AG09319 (cell line): ENCODE results near the gene SCAMP2.

Experiments used
- DNase-seq: peaks from one replicate; pipeline ENCODE4 v3.0.0-alpha.2; 2010; ENCODE audit warnings: low read depth; ENCODE audit errors: extremely low read depth
- CTCF ChIP-seq: IDR thresholded peaks from 2 replicates; pipeline ENCODE4 v1.5.1; 2011; ENCODE audit warnings: low read depth, mild to moderate bottlenecking, inconsistent platforms, low read length, moderate library complexity

SCAMP2 gene

GRCh38 chr15:74841891-74842373, 31.2 kb downstream of the SCAMP2 start:
- DNase-seq: no peak

GRCh38 chr15:74840851-74841775, 32.1 kb downstream of the SCAMP2 start:
- TF ChIP-seq CTCF: no peak
- no peak for DNase-seq

More at GRCh38 chr15:74841891-74842373, 31.2 kb downstream of the SCAMP2 start:
- TF ChIP-seq CTCF: no peak

GRCh38 chr15:74839526-74840395, 33.4 kb downstream of the SCAMP2 start:
- no peak for DNase-seq

GRCh38 chr15:74838746-74839525, 34.2 kb downstream of the SCAMP2 start:
- TF ChIP-seq CTCF: no peak

More at GRCh38 chr15:74839526-74840395, 33.4 kb downstream of the SCAMP2 start:
- TF ChIP-seq CTCF: no peak

GRCh38 chr15:74838137-74838516, 35.0 kb downstream of the SCAMP2 start:
- TF ChIP-seq CTCF: no peak
- no peak for DNase-seq

More at GRCh38 chr15:74838746-74839525, 34.2 kb downstream of the SCAMP2 start:
- no peak for DNase-seq

- TF ChIP-seq CTCF: no peak
- DNase-seq: no peak
Observed at GRCh38 chr15:74837482-74838136, 35.6 kb downstream of the SCAMP2 start.
